Endothelial cell of umbilical vein (primary cell): ENCODE measurements around the gene BCL7A. TPM values are rescaled to one million over a fixed set of nuclear protein-coding genes. Genes with fewer than 3 reads are reported as not detected.
A peak's percentile ranks its signal among the peaks of the same experiment; 100 is the strongest.

Source experiments
- BruUV-seq: library from RNA; stranded (reverse); fragments of 400-500 nt; replicated peaks from 2 replicates; lab custom pipeline; 2021; lab: Mats Ljungman, UMichigan
- CTCF ChIA-PET: fragments of 300-600, 350-600 bp; sonication (Branson Sonifier 250); formaldehyde crosslinking; loops from one replicate; lab custom pipeline; 2021; ENCODE audit warnings: antibody characterized with exemption, inconsistent platforms; lab: Charles Lee
- POLR2A ChIA-PET: fragments of 300-600, 350-600 bp; sonication (Branson Sonifier 250); formaldehyde crosslinking; loops from one replicate; lab custom pipeline; 2021; ENCODE audit warnings: antibody characterized with exemption, inconsistent platforms; lab: Charles Lee
- DNase-seq: peaks from one replicate; pipeline ENCODE4 v3.0.0-alpha.2; 2011; ENCODE audit warnings: low read depth, low spot score
- FAIRE-seq: peaks from 2 replicates; lab custom pipeline; 2011; peaks lifted over from hg19 to GRCh38; lab: Jason Lieb, UNC
- H2AFZ ChIP-seq: 2 replicates; pipeline ENCODE4 v1.6.0; 2012; ENCODE audit warnings: low read depth, low read length, control low read depth, inconsistent platforms
- H3K27ac ChIP-seq: 2 replicates; pipeline ENCODE4 v1.5.1; 2011; ENCODE audit warnings: low read depth, mild to moderate bottlenecking, control low read depth, low read length, moderate library complexity; ENCODE audit not compliant: insufficient read depth
- H3K27me3 ChIP-seq, 2 experiments: 2 replicates each; pipeline versions ENCODE4 v1.6.0 to v1.6.1; 2011; ENCODE audit warnings: low read length in 2 of 2, mixed read lengths in 1 of 2; ENCODE audit not compliant: control insufficient read depth in 2 of 2, insufficient read depth in 2 of 2
- H3K36me3 ChIP-seq, 2 experiments: 2 replicates in 1 of 2; 3 replicates in 1 of 2; pipeline ENCODE4 v1.5.1; 2011; ENCODE audit warnings: low read length in 2 of 2, mild to moderate bottlenecking in 1 of 2, moderate library complexity in 1 of 2; ENCODE audit not compliant: control insufficient read depth in 2 of 2, insufficient read depth in 2 of 2; ENCODE audit errors: extremely low read depth in 1 of 2
- H3K4me1 ChIP-seq: 3 replicates; pipeline ENCODE4 v1.5.1; 2011; ENCODE audit warnings: mild to moderate bottlenecking, low read length; ENCODE audit not compliant: control insufficient read depth, insufficient read depth; ENCODE audit errors: extremely low read depth
- H3K4me2 ChIP-seq: 2 replicates; pipeline ENCODE4 v1.6.1; 2011; ENCODE audit warnings: low read length, control low read depth, mixed read lengths; ENCODE audit not compliant: insufficient read depth
- H3K4me3 ChIP-seq, 3 experiments: fragments of 200-600 bp in 1 of 3; sonication (generic), shearing (Covaris generic) in 1 of 3; replicated peaks in 1 of 3; 2 replicates each; pipeline ENCODE4 v1.5.1; 2011 to 2016; ENCODE audit warnings: control low read depth in 3 of 3, low read length in 3 of 3, mild to moderate bottlenecking in 2 of 3, inconsistent platforms in 1 of 3, low read depth in 1 of 3, moderate library complexity in 1 of 3; ENCODE audit not compliant: insufficient read depth in 1 of 3
- H3K79me2 ChIP-seq: 2 replicates; pipeline ENCODE4 v1.6.0; 2012; ENCODE audit warnings: low read length, inconsistent platforms; ENCODE audit not compliant: control insufficient read depth, insufficient read depth
- H3K9ac ChIP-seq: replicated peaks from 2 replicates; pipeline ENCODE3; 2011; ENCODE audit warnings: low read length, control low read depth; ENCODE audit not compliant: insufficient read depth; ENCODE audit errors: extremely low read depth
- H3K9me1 ChIP-seq: replicated peaks from 3 replicates; pipeline ENCODE4 v1.6.0; 2011; ENCODE audit warnings: mild to moderate bottlenecking, low read length; ENCODE audit not compliant: control insufficient read depth, insufficient read depth; ENCODE audit errors: extremely low read depth
- H3K9me3 ChIP-seq: replicated peaks from 2 replicates; pipeline ENCODE4 v1.5.1; 2012; ENCODE audit warnings: low read length, inconsistent platforms; ENCODE audit not compliant: control insufficient read depth, insufficient read depth
- H4K20me1 ChIP-seq: replicated peaks from 2 replicates; pipeline ENCODE3; 2011; ENCODE audit warnings: mild to moderate bottlenecking, low read length; ENCODE audit not compliant: control insufficient read depth, insufficient read depth; ENCODE audit errors: extremely low read depth
- EZH2 ChIP-seq: IDR thresholded peaks from 2 replicates; pipeline ENCODE4 v1.6.1; 2012; ENCODE audit warnings: borderline replicate concordance, low read depth, mild to moderate bottlenecking, moderate library complexity, low read length, inconsistent platforms; ENCODE audit not compliant: severe bottlenecking
- FOS ChIP-seq: IDR thresholded peaks from 2 replicates; pipeline ENCODE4 v1.6.1; 2011; ENCODE audit warnings: mild to moderate bottlenecking, low read length, moderate library complexity, borderline replicate concordance; ENCODE audit not compliant: insufficient read depth
- GATA2 ChIP-seq: IDR thresholded peaks from 2 replicates; pipeline ENCODE4 v1.7.0; 2011; ENCODE audit warnings: low read depth, mild to moderate bottlenecking, moderate library complexity, mixed read lengths, low read length; ENCODE audit not compliant: insufficient read length, insufficient read depth
- JUN ChIP-seq: IDR thresholded peaks from 2 replicates; pipeline ENCODE4 v1.6.1; 2011; ENCODE audit warnings: borderline replicate concordance, low read depth; ENCODE audit not compliant: insufficient read length, insufficient read depth
- MAX ChIP-seq: IDR thresholded peaks from 2 replicates; pipeline ENCODE4 v1.6.1; 2011; ENCODE audit not compliant: insufficient read depth, insufficient read length
- MYC ChIP-seq: IDR thresholded peaks from one replicate; pipeline ENCODE4 v1.6.1; 2011; ENCODE audit warnings: mild to moderate bottlenecking, low read depth, low read length
- POLR2A ChIP-seq: IDR thresholded peaks from 2 replicates; pipeline ENCODE4 v1.6.1; 2012; ENCODE audit warnings: low read depth, mild to moderate bottlenecking, control low read depth, low read length
- POLR2AphosphoS5 ChIP-seq: IDR thresholded peaks from 2 replicates; pipeline ENCODE4 v1.6.1; 2012; ENCODE audit warnings: low read depth, mild to moderate bottlenecking, control low read depth, low read length, moderate library complexity; ENCODE audit not compliant: insufficient read depth
- dilution Hi-C: fragments of 300-500 bp; cut with MboI; formaldehyde crosslinking; loops from one replicate; pipeline ENCODE4 v1.15.0; 2019; ENCODE audit warnings: low sequenced_read_pairs; ENCODE audit not compliant: extremely low pct_ligation_motif_present
- intact Hi-C: fragments of 100-400 bp; cut with micrococcal nuclease; formaldehyde crosslinking; loops from one replicate; pipeline ENCODE4 v1.10.0; 2022
- polyA plus RNA-seq, 4 experiments: library from polyadenylated mRNA; depleted of rRNA in 3 of 4; stranded (reverse) in 3 of 4; unstranded in 1 of 4; fragments of >200 nt; gene quantifications; 2 replicates each; pipeline versions ENCODE4 v1.2.1 to v1.2.3, GENCODE V29; 2011 to 2012; ENCODE audit warnings: missing spikeins in 1 of 4
- total RNA-seq: library from RNA; stranded (reverse); gene quantifications from 2 replicates; pipeline ENCODE4 v1.2.3, GENCODE V29; 2021
- TF ChIP-seq, protein P1 (sequence below), 2 donors: IDR thresholded peaks; 1 replicate in 1 of 2; 2 replicates in 1 of 2; pipeline ENCODE4 v1.5.1; 2011; ENCODE audit warnings: low read length in 2 of 2, mild to moderate bottlenecking in 2 of 2, moderate library complexity in 2 of 2, control low read depth in 1 of 2, inconsistent platforms in 1 of 2, low read depth in 1 of 2; ENCODE audit not compliant: insufficient read depth in 1 of 2; ENCODE audit errors: extremely low read depth in 1 of 2

Gene BCL7A
- total and polyA plus RNA-seq, 2 donors (not counting 3 experiments of a cell fraction or from before 2014, with no cell fraction given) = 9.7 to 11.1 TPM

DNA sequence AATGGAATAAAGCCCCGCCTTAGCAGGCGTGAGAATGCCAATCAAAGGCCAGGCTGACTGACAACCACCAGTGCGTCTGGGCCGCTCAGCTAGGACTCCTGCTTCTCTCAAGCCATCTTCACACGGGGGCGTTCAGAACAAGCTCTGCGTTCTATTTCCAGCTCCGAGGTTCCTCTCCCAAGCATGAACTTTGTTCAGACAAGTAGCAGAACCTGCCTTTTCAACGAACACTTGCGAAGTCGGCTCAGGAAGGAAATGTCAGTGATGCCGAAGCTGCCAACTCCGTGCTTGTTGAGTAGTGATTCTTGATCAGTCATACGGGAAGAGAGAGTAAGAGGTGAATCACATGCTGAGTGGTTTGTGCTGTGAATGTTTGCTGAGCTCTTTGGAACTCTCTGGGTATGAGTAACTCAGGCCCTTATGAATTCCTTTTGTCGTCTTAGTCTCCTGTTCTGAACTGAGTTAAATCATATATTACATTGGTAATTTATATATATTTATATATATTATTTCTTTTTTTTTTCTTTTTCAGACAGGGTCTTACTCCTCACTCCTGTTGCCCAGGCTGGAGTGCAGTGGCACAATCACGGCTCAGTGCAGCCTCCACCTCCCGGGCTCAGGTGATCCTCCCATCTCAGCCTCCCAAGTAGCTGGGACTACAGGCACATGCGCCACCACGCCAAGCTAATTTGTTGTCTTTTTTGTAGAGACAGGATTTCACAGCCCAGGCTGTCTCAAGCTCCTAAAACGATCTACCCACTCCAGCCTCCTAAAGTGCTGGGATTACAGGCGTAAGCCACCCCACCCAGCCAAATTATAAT lies 29.4 kb upstream of the BCL7A start:
- TF ChIP-seq JUN = peak; percentile 83
- peak; percentile 83 for TF ChIP-seq POLR2AphosphoS5
- TF ChIP-seq GATA2 = no peak
- peak; percentile 14 for TF ChIP-seq MYC
- TF ChIP-seq EZH2 = no peak
- TF ChIP-seq, protein P1, sequence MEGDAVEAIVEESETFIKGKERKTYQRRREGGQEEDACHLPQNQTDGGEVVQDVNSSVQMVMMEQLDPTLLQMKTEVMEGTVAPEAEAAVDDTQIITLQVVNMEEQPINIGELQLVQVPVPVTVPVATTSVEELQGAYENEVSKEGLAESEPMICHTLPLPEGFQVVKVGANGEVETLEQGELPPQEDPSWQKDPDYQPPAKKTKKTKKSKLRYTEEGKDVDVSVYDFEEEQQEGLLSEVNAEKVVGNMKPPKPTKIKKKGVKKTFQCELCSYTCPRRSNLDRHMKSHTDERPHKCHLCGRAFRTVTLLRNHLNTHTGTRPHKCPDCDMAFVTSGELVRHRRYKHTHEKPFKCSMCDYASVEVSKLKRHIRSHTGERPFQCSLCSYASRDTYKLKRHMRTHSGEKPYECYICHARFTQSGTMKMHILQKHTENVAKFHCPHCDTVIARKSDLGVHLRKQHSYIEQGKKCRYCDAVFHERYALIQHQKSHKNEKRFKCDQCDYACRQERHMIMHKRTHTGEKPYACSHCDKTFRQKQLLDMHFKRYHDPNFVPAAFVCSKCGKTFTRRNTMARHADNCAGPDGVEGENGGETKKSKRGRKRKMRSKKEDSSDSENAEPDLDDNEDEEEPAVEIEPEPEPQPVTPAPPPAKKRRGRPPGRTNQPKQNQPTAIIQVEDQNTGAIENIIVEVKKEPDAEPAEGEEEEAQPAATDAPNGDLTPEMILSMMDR (IDR thresholded peaks at IDR 0.05; ENCODE audit: extremely low read depth in 1 of 2, insufficient read depth in 1 of 2, low read depth in 1 of 2, low read length in 2 of 2) = no peak
- TF ChIP-seq FOS = peak; percentile 99
- no peak for TF ChIP-seq POLR2A
- TF ChIP-seq MAX = peak; percentile 24
- Histone ChIP-seq H3K36me3 (no peaks in the 10 kb centered on the region), H3K4me2 (peak overlapping the region; percentile 25), H4K20me1 (no peaks in the 10 kb centered on the region), H3K4me1 (peaks cover 6% of the 10 kb centered on the region), H2AFZ (peak overlapping the region; percentile 25), H3K27ac (peak overlapping the region; percentile 77), H3K9me1 (no peaks in the 10 kb centered on the region), H3K9ac (peak overlapping the region; percentile 35), H3K27me3 (no peaks in the 10 kb centered on the region), H3K9me3 (no peaks in the 10 kb centered on the region), H3K4me3 (no peak overlapping the region), H3K79me2 (no peaks in the 10 kb centered on the region)
- ChIA-PET POLR2A (interaction anchor here (1.4 kb wide), 1 partner anchor 68 kb away, joined by 4 read pairs; no protein-coding TSS in a partner anchor), CTCF (interaction anchor here (0.6 to 1.5 kb wide), 15 partner anchors 8 to 142 kb away, joined by 3 to 20 read pairs (median 3); partner anchors contain the start of genes BCL7A and CFAP251)
- FAIRE-seq (peak; percentile 99), DNase-seq (peak; percentile 97)
- dilution Hi-C loops (no loop called here), intact Hi-C loops (loop anchor here (2.0 kb wide), 1 partner anchor 31 kb away; no protein-coding TSS in a partner anchor)
- no TSS peak for BruUV-seq
